ENCODE data around the gene EDIL3.

GRCh38 chr5:83946516-83946915 is 438.2 kb downstream of the EDIL3 start:
- TF ChIP-seq CTCF (IDR thresholded peaks at IDR 0.05 in 2 of 3, conservative IDR thresholded peaks at IDR 0.05 in 1 of 3; ENCODE audit: control insufficient read depth in 2 of 3, extremely low read depth in 1 of 3, insufficient read depth in 1 of 3, low read depth in 3 of 3, low read length in 3 of 3): no peak
- TF ChIP-seq NFIC (IDR thresholded peaks at IDR 0.05; ENCODE audit: low read depth, low read length): no peak
- TF ChIP-seq PKNOX1 (IDR thresholded peaks at IDR 0.05): no peak
- TF ChIP-seq JUNB (IDR thresholded peaks at IDR 0.05): no peak
- TF ChIP-seq YY1 (IDR thresholded peaks at IDR 0.05; ENCODE audit: low read depth, low read length): no peak
- no peak for TF ChIP-seq MAX (IDR thresholded peaks at IDR 0.05; ENCODE audit: low read depth, low read length)
- TF ChIP-seq ZBTB11 (CRISPR knock-in tag; IDR thresholded peaks at IDR 0.05): no peak
- no peak for TF ChIP-seq FOS (IDR thresholded peaks at IDR 0.05; ENCODE audit: borderline replicate concordance, extremely low read depth, insufficient read length)
- no peak for TF ChIP-seq EZH2 (IDR thresholded peaks at IDR 0.05; ENCODE audit: borderline replicate concordance, control insufficient read depth, low read depth, low read length)
- no peak for TF ChIP-seq GABPA (IDR thresholded peaks at IDR 0.05; ENCODE audit: low read depth)
- no peak for TF ChIP-seq FOXM1 (IDR thresholded peaks at IDR 0.05; ENCODE audit: low read depth, low read length)
